ENCODE measurements around the gene NEK9.

DNA sequence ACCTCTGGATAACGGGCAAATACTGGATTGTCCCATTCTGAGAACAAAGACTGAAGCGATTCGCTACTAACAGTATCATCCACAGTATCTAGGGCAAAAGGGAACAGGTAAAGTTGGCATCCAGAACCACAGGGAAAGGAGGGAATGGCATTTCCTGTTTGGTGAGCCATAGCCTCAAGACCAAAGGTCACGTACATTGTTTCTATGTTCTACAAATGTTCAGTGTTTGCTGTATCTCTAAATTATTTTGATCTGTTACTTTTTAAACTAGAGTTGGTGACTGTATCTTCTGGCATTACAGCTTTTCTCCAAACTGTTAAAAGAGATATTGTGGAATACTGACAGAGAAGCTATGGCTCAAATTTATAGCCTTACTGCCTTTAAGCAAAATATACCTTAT, 85.2 kb downstream of the NEK9 start:
- no peak for TF ChIP-seq MYBL2 (CRISPR knock-in tag; IDR thresholded peaks at IDR 0.05)
- no peak for TF ChIP-seq SMAD3 (CRISPR knock-in tag; IDR thresholded peaks at IDR 0.05; ENCODE audit: borderline replicate concordance)
- TF ChIP-seq, protein P1, sequence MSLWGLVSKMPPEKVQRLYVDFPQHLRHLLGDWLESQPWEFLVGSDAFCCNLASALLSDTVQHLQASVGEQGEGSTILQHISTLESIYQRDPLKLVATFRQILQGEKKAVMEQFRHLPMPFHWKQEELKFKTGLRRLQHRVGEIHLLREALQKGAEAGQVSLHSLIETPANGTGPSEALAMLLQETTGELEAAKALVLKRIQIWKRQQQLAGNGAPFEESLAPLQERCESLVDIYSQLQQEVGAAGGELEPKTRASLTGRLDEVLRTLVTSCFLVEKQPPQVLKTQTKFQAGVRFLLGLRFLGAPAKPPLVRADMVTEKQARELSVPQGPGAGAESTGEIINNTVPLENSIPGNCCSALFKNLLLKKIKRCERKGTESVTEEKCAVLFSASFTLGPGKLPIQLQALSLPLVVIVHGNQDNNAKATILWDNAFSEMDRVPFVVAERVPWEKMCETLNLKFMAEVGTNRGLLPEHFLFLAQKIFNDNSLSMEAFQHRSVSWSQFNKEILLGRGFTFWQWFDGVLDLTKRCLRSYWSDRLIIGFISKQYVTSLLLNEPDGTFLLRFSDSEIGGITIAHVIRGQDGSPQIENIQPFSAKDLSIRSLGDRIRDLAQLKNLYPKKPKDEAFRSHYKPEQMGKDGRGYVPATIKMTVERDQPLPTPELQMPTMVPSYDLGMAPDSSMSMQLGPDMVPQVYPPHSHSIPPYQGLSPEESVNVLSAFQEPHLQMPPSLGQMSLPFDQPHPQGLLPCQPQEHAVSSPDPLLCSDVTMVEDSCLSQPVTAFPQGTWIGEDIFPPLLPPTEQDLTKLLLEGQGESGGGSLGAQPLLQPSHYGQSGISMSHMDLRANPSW (CRISPR knock-in tag; conservative IDR thresholded peaks at IDR 0.05; ENCODE audit: low read depth), result no peak
